Superior temporal gyrus (tissue), 1 donor: Measurements from ENCODE around the gene BRAT1.

Source experiments
- DNase-seq: peaks from one replicate; pipeline ENCODE4 v3.0.0-alpha.2; 2016; ENCODE audit errors: extremely low spot score

BRAT1 gene

DNA sequence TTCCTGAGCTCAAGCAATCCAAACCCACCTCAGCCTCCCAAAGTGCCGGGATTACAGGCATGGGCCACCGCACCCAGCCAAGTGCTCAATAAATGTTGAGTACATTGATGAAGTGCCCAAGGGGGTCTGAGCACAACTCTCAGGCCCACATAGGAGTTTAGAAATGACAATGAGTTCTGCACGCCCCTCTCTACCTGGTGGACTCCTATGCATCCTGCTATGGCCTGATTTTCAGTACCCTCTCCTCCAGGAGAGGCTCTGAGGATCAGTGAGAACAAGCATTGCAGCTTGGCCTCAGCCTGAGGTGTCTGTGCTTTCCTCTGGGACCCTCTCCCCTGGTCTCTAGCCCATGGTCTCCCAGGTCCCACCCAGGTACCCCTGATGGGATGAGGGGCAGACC, 58.3 kb downstream of the BRAT1 start:
- no peak for DNase-seq

DNA sequence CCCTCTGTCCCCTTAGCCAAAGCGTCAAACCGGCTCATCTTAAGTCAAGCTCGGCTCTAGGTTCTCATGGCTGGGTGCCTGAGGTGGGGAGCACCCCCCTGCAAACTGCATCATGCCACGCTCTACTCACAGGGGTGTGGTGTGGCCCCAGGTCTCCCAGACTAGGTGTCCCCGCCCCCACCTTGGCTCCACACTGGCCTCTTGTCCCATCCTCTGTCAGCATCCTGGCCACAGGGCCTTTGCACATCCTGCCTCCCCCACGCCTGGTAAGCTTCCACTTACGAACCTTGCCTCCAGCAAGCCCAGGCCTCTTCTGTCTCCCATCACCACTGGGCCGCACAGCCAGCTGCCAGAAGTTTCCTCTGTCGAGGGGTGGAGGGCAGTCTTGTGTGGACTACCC, 58.9 kb downstream of the BRAT1 start:
- no peak for DNase-seq

- DNase-seq, result no peak
Measured at GRCh38 chr7:2495418-2496299, 59.7 kb downstream of the BRAT1 start.

- no peak for DNase-seq
Measured at GRCh38 chr7:2494191-2495130, 60.9 kb downstream of the BRAT1 start.

DNA sequence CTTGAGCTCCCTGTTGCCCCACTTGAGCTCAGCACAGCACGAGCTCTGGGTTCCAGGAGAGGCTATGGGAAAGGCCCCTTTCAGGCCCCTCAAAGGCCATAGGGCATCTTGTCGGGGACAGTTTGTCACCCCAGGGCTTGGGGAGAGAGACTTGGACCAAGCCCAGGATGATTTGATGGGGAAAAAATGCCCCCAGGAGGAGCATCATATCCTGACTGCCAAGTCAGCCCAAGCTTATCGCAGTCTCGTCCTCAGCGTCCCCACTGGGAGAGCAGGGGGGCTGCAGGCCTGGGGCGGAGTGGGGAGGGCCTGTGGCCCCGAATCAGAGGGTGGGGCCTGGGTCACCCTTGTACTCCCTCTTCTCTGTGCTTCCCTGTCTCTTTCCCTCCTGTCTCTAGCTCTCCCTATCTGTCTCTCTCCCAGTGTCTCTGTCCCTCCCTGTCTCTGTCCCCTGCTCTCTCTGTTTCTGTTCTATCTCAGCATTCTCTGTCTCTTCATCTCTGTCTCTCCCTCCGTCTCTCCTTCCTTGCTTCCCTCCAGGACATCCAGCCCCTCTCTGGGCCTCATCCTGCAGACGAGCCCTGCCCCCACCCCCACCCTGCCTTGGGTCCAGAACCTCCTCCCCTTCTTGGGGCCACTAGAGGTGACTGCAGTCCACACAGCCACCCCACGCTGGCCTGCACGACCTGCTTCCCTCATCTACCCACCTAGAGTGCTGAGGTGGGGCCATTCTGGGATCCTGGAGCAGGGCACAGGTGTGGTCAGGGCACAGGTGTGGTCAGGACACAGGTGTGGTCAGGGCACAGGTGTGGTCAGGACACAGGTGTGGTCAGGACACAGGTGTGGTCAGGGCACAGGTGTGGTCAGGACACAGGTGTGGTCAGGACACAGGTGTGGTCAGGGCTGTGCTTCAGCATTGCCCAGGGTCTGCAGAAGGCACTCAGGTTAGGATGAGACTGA, 61.8 kb downstream of the BRAT1 start:
- no peak for DNase-seq

DNA sequence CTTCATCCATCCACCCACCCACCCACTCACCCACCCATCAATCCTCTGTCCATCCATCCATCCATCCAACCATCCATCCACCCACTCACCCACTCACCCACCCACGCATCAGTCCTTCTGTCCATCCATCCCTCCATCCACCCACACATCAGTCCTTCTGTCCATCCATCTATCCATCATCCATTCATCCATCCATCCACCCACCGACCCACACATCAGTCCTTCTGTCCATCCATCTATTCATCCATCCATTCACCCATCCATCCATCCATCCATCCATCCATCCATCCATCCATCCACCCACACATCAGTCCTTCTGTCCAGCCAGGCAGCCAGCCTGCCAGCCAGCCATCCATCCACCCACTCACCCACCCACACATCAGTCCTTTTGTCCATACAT, 63.3 kb downstream of the BRAT1 start:
- no peak for DNase-seq

GRCh38 chr7:2490181-2490651, 65.1 kb downstream of the BRAT1 start:
- DNase-seq, result no peak

DNA sequence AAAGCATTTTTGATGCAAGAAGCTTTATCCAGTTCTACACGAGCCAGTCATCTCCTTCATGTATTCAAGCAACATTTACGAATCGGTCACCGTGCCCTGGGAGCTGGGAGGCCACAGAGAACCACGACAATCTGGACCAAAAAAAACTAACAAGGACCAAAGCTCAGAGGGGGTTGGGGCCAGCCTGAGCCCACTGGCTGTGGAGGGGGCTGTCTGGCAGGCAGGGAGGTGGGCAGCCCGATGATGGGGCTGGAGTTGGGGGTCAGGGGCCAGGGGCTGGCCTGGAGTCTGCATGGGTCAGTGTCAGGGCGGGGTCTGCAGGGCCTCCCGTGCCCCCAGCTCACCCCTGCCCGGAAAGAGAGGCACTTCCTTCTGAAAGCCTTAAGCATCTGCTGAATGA, 66.6 kb downstream of the BRAT1 start:
- no peak for DNase-seq

- no peak for DNase-seq
Measured at GRCh38 chr7:2488272-2488645, 67.1 kb downstream of the BRAT1 start.
